Karpas-422 (cell line): ENCODE data around the gene P2RY2. TPM values are rescaled to one million over a fixed set of nuclear protein-coding genes. Genes with fewer than 3 reads are reported as not detected.

ENCODE experiments used
- DNase-seq: peaks from one replicate; pipeline ENCODE4 v3.0.0-alpha.2; 2015
- H2AFZ ChIP-seq: fragments of 200-600 bp; sonication (generic); 2 replicates; pipeline ENCODE4 v1.6.1; 2014; ENCODE audit warnings: antibody characterized with exemption, low read length, mixed read lengths
- H3K27ac ChIP-seq: fragments of 200-600 bp; sonication (generic); 2 replicates; pipeline ENCODE4 v1.5.1; 2014; ENCODE audit warnings: mild to moderate bottlenecking, low read length, moderate library complexity
- H3K27me3 ChIP-seq: fragments of 200-600 bp; sonication (generic); 2 replicates; pipeline ENCODE4 v1.6.1; 2014; ENCODE audit warnings: low read length, mixed read lengths
- H3K36me3 ChIP-seq: fragments of 200-600 bp; sonication (generic); 2 replicates; pipeline ENCODE4 v1.6.1; 2014; ENCODE audit warnings: low read length, mixed read lengths; ENCODE audit not compliant: insufficient read depth
- H3K4me1 ChIP-seq: fragments of 200-600 bp; sonication (generic); 2 replicates; pipeline ENCODE4 v1.6.1; 2014; ENCODE audit warnings: mild to moderate bottlenecking, low read length, mixed read lengths
- H3K4me2 ChIP-seq: fragments of 200-600 bp; sonication (generic); 2 replicates; pipeline ENCODE4 v1.6.1; 2014; ENCODE audit warnings: low read length, low read depth, mild to moderate bottlenecking; ENCODE audit not compliant: poor library complexity, severe bottlenecking
- H3K4me3 ChIP-seq: fragments of 200-600 bp; sonication (generic); 2 replicates; pipeline ENCODE4 v1.5.1; 2014; ENCODE audit warnings: mild to moderate bottlenecking, antibody characterized with exemption, low read length, mixed read lengths
- H3K79me2 ChIP-seq: fragments of 200-600 bp; sonication (generic); 2 replicates; pipeline ENCODE4 v1.6.1; 2014; ENCODE audit warnings: mild to moderate bottlenecking, low read length, mixed read lengths
- H3K9ac ChIP-seq: fragments of 200-600 bp; sonication (generic); 2 replicates; pipeline ENCODE4 v1.6.0; 2014; ENCODE audit warnings: low read length
- H3K9me2 ChIP-seq: fragments of 200-600 bp; sonication (generic), shearing (Covaris generic); replicated peaks from 2 replicates; pipeline ENCODE4 v1.6.0; 2014; ENCODE audit warnings: mild to moderate bottlenecking, low read length, moderate library complexity; ENCODE audit not compliant: insufficient read depth
- H3K9me3 ChIP-seq: fragments of 300-700, 200-600 bp; sonication (generic); 2 replicates; pipeline ENCODE4 v1.6.1; 2014; ENCODE audit warnings: low read length, mixed read lengths
- H4K20me1 ChIP-seq: fragments of 200-600 bp; sonication (generic); 2 replicates; pipeline ENCODE4 v1.6.1; 2014; ENCODE audit warnings: mild to moderate bottlenecking, antibody characterized with exemption, low read length, low read depth; ENCODE audit not compliant: insufficient read depth
- total RNA-seq: library from RNA; depleted of rRNA; stranded (reverse); fragments of >200 nt; shearing (Covaris generic); gene quantifications from 2 replicates; pipeline ENCODE4 v1.2.3, GENCODE V29; 2014; ENCODE audit warnings: low replicate concordance

The P2RY2 gene
- total RNA-seq, 1 experiment from 2014 or later, result not detected

GRCh38 chr11:73213196-73214143 lies 4.6 kb upstream of the P2RY2 start:
- no peaks in the 10 kb centered on the region for H3K9me3 ChIP-seq
- no peaks in the 10 kb centered on the region for H3K9me2 ChIP-seq
- no peak overlapping the region for H2AFZ ChIP-seq
- H3K4me1 ChIP-seq, result peaks cover 7% of the 10 kb centered on the region
- H3K27me3 ChIP-seq, result no peaks in the 10 kb centered on the region
- no peak overlapping the region for H3K9ac ChIP-seq
- H3K36me3 ChIP-seq, result no peaks in the 10 kb centered on the region
- no peak overlapping the region for H3K4me2 ChIP-seq
- no peaks in the 10 kb centered on the region for H4K20me1 ChIP-seq
- H3K27ac ChIP-seq, result no peak overlapping the region
- no peak overlapping the region for H3K4me3 ChIP-seq
- no peak for DNase-seq
- H3K79me2 ChIP-seq, result no peaks in the 10 kb centered on the region

DNA sequence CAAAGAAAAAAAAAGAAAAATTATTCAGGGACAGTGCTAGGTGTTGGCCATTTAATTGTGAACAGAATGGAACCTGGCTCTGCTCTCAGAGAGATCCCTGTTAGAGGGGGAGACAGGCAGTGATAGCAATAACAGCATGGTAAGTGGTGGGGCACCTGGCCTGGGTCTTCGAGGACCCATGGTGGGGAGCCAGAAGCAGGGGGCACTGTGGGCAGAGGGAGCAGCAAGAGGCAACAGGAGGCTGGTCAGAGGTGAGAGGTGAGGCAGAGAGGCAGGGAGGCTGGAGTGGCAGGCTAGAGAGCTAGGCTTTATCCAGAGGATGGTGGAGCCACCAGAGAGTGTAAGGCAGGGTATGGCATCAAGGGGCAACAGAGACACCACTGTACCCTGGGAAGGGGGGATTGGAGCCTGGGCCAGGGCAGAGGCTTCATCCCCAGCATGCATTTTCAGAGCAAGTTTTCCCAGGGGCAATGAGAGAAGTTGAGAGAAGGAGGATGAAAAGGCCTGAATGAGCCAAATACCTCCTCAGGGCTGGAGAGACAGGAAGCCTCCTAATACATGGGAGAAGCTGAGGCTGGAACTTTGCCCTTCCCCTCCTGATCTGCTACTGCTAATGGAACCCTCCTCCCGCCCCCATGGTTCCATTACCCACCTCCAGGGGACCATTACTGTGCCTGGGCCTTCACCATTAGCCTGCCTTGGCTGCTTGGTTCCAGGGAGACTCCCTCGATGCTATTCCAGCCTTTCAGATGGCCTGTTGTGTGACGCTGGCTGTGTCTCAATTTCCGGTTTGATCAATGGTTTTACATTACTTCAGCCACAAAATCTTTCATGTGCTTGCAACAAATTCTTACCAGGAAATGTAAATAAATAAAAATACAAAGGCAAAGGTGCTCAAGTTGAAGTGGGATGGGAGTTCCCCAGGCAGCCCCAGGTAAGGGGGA lies 2.6 kb upstream of the P2RY2 start:
- no peaks in the 10 kb centered on the region for H3K36me3 ChIP-seq
- no peak overlapping the region for H3K9ac ChIP-seq
- no peaks in the 10 kb centered on the region for H4K20me1 ChIP-seq
- peaks cover 7% of the 10 kb centered on the region for H3K4me1 ChIP-seq
- no peaks in the 10 kb centered on the region for H3K9me3 ChIP-seq
- no peak overlapping the region for H3K4me2 ChIP-seq
- H3K79me2 ChIP-seq, result no peaks in the 10 kb centered on the region
- H3K27me3 ChIP-seq, result no peaks in the 10 kb centered on the region
- DNase-seq, result no peak
- H3K27ac ChIP-seq, result no peak overlapping the region
- no peak overlapping the region for H2AFZ ChIP-seq
- H3K4me3 ChIP-seq, result no peak overlapping the region
- no peaks in the 10 kb centered on the region for H3K9me2 ChIP-seq

DNA sequence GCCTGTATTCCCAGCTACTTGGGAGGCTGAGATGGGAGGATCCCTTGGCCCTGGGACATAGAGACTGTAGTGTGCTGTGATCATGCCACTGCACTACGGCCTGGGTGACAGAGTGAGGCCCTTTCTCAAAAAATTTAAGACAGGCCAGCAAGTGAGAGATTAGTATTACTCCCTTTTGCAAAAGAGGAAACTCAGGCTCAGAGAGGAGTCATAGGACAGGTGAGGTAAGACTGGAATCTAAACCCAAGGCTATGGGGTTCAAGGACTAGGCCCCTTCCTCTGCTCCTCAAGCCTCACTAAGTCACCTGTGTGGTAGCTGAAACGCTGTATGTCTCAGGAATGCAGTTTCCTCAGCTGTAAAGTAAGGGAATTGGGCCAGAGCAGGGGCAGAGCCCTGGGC lies 1.6 kb upstream of the P2RY2 start:
- H3K36me3 ChIP-seq, result no peaks in the 10 kb centered on the region
- no peak overlapping the region for H3K9ac ChIP-seq
- H3K9me3 ChIP-seq, result no peaks in the 10 kb centered on the region
- H3K27ac ChIP-seq, result no peak overlapping the region
- H3K27me3 ChIP-seq, result no peaks in the 10 kb centered on the region
- H3K79me2 ChIP-seq, result no peaks in the 10 kb centered on the region
- H3K4me3 ChIP-seq, result no peak overlapping the region
- H4K20me1 ChIP-seq, result no peaks in the 10 kb centered on the region
- H3K4me2 ChIP-seq, result no peak overlapping the region
- no peak for DNase-seq
- H3K9me2 ChIP-seq, result no peaks in the 10 kb centered on the region
- peaks cover 7% of the 10 kb centered on the region for H3K4me1 ChIP-seq
- no peak overlapping the region for H2AFZ ChIP-seq

DNA sequence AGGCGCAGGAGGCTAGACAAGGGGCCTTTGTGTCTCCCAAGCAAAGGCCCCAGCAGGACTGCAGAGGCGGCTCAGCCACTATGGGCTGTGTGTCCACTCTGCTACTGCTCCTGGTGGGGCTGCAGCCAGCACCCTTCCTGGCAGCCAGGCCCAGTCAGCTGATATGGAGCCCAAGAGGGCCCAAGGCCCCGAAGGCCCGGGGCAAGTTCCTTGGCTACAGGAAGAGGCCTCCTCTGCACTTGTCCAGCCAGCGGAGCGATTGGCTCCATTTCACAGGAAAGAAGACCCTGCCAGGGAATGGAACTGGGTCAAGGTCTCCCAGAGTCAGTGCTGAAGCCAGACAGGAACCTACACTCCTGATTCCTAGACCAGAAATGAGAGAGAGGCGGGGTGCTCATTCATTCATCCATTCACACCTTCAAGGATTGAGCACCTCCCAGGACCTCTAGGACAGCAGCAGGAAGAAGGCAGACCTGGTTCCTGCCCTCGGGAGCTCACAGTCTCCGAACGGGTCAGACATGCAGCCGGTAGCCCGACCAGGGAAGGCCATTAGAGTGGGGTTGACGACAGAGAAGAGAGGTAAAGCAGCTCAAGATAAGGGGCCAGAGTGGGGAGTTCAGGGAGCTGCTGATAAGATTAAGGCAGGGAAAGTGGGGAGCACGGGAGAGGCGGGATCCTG lies 811 bp upstream of the P2RY2 start:
- H3K4me2 ChIP-seq, result no peak overlapping the region
- H3K27me3 ChIP-seq, result no peaks in the 10 kb centered on the region
- no peaks in the 10 kb centered on the region for H3K9me2 ChIP-seq
- H3K4me1 ChIP-seq, result peaks cover 7% of the 10 kb centered on the region
- H3K9ac ChIP-seq, result no peak overlapping the region
- no peak for DNase-seq
- no peak overlapping the region for H3K27ac ChIP-seq
- no peaks in the 10 kb centered on the region for H3K36me3 ChIP-seq
- H2AFZ ChIP-seq, result no peak overlapping the region
- no peaks in the 10 kb centered on the region for H3K9me3 ChIP-seq
- H4K20me1 ChIP-seq, result no peaks in the 10 kb centered on the region
- no peak overlapping the region for H3K4me3 ChIP-seq
- no peaks in the 10 kb centered on the region for H3K79me2 ChIP-seq

- Histone ChIP-seq H3K36me3 (no peaks in the 10 kb centered on the region), H3K79me2 (no peaks in the 10 kb centered on the region), H3K4me2 (no peak overlapping the region), H3K4me1 (peaks cover 7% of the 10 kb centered on the region), H3K9me2 (no peaks in the 10 kb centered on the region), H3K27me3 (no peaks in the 10 kb centered on the region), H2AFZ (no peak overlapping the region), H3K9ac (no peak overlapping the region), H3K27ac (no peak overlapping the region), H3K4me3 (no peak overlapping the region), H4K20me1 (no peaks in the 10 kb centered on the region), H3K9me3 (no peaks in the 10 kb centered on the region)
- no peak for DNase-seq
Measured at GRCh38 chr11:73217810-73218105, 323 bp upstream of the P2RY2 start.

DNA sequence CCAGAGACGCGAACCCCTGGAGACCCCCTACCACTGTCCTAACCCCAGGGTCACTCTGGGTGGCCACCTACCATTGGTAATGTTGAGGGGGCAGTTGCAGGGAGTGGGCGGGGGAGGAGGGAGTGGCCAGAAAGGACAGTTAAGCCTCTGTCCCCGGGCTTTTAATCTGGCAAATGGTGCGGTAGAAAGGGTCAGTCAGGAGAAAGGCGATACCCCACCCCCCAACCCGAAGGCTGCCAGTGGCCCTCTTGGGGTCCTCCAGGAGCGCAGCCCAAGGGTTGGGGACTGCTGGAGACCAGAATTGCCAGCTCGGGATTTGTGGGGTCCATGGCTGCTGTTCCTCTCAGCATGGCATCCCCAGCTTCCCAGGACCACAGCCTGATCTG lies 742 bp downstream of the P2RY2 start:
- no peaks in the 10 kb centered on the region for H3K27me3 ChIP-seq
- H3K9me2 ChIP-seq, result no peaks in the 10 kb centered on the region
- no peak for DNase-seq
- no peak overlapping the region for H3K27ac ChIP-seq
- H3K4me3 ChIP-seq, result no peak overlapping the region
- H2AFZ ChIP-seq, result no peak overlapping the region
- H3K9me3 ChIP-seq, result no peaks in the 10 kb centered on the region
- H3K79me2 ChIP-seq, result no peaks in the 10 kb centered on the region
- no peaks in the 10 kb centered on the region for H4K20me1 ChIP-seq
- H3K9ac ChIP-seq, result no peak overlapping the region
- no peaks in the 10 kb centered on the region for H3K36me3 ChIP-seq
- no peak overlapping the region for H3K4me2 ChIP-seq
- H3K4me1 ChIP-seq, result peaks cover 7% of the 10 kb centered on the region

DNA sequence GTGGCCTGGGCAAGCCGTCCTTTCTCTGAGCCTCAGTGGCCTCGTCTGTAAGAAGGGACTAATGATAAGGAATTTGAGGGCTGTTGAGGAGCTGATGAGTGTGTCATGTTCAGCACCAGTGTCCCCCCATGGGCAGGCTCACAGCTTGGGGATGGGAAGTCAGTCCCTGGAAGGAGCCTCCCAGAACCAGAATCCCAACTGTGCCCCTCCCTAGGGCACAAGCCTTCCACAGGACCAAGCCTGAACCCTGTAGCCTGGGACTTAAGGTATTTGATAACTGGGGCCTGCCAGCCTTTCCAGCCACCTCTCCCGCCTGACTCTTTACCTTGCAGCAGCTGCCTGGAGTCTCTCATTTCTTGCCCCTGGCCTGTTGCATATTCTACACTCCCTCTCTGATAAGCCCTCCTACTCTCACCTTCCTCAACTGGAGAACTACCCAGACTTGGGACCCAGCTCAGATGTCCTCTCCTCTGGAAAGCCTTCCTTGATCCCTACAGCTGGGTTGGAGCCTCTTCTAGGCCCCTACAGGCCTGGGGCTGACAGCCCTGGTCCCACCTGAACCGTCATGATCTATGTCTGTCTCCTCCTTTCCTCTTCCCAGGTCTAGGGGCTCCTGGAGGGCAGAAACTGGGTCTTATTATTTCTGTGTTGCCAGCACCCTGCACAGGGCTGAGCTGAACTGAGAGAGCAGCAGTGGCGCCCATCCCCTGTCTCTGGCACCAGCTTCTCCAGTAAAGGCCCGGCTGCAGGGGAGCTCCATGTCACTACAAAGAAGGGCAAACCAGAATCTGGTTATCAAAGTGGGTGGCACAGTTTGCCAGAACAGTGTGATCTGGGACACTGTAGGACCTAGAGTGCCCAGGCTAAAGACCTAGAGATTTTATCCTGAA lies 1.6 kb downstream of the P2RY2 start:
- Histone ChIP-seq H3K79me2 (no peaks in the 10 kb centered on the region), H3K4me2 (no peak overlapping the region), H3K9me2 (no peaks in the 10 kb centered on the region), H3K4me1 (peaks cover 1% of the 10 kb centered on the region; the same call in 1 of the 2 replicates), H3K9me3 (no peaks in the 10 kb centered on the region), H2AFZ (no peak overlapping the region), H4K20me1 (no peaks in the 10 kb centered on the region), H3K27ac (no peak overlapping the region), H3K9ac (no peak overlapping the region), H3K36me3 (no peaks in the 10 kb centered on the region), H3K27me3 (no peaks in the 10 kb centered on the region), H3K4me3 (no peak overlapping the region)
- no peak for DNase-seq
